ENCODE results near the gene CRTAC1.
A peak's percentile ranks its signal among the peaks of the same experiment; 100 is the strongest.

Gene CRTAC1

DNA sequence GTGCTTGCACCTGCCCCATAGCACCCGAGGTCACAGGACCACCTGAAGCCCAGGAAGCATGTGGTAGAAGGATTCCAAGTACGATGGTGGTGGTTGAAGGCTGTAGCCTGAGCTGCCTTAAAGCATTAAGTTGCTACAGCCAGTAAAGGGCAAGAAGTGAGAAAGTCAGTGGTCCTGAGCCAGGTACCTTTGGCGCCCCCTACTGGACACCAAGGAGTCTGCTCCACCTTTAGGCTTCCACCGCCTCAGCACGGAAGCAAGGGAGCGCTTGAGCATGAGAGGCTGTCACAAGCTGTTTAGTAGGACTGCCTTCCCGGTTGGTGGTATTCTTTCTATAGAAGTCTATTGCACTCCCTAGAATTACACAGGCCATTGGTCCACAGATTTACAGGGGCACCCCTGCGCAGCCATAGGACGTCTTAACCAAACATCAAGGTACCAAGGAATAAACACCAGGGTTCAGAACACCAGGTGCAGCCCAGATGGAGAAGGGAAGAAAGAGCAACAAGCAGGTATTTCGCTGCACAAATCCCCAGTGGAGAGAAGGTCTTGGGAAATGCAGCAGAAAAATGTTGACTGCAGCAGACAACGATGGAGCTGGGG, 2.2 kb downstream of the CRTAC1 start:
- DNase-seq = peak; percentile 64 to 75

GRCh38 chr10:98023024-98023423, 7.4 kb downstream of the CRTAC1 start:
- DNase-seq = no peak

DNA sequence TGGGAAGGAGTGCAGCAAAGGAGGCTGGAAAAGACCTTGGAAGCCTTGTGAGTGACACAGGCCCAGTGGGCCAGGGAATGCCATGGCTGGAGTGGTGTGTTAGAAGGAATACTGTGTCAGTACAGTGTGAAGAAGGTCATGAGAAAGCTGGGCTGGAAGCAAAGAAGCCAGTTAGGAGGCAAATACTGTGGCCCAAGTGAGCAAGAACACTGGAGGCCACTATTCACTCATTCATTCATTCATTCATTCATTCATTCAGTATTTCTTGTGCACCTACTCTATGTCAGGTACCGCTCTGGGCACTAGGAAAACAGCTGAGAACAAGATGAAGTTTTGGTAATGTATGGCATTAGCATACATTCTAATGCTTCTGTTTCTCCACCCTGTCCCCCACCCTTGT, 9.6 kb downstream of the CRTAC1 start:
- no peak for DNase-seq

- no peak for DNase-seq
Measured at GRCh38 chr10:98020254-98020653, 10.2 kb downstream of the CRTAC1 start.

DNA sequence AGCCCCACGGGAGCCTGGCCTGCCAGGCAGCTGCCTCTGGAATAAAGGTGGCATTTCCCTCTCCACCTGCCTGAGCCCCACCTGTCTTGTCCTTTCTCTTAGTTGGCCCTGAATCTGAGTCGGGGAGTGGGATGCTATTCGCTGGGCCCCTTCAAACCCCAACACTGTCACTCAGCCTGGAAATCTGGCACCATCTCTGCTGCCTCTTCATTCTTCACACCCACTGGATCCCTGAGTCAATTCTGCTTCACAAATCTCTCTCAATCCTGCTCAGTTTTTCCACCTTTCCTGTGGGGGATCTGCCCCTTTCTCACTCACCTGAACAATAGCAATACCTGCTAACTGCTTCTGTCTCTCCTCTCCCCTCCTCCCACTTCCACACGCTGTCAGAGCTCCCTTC, 10.6 kb downstream of the CRTAC1 start:
- no peak for DNase-seq

DNA sequence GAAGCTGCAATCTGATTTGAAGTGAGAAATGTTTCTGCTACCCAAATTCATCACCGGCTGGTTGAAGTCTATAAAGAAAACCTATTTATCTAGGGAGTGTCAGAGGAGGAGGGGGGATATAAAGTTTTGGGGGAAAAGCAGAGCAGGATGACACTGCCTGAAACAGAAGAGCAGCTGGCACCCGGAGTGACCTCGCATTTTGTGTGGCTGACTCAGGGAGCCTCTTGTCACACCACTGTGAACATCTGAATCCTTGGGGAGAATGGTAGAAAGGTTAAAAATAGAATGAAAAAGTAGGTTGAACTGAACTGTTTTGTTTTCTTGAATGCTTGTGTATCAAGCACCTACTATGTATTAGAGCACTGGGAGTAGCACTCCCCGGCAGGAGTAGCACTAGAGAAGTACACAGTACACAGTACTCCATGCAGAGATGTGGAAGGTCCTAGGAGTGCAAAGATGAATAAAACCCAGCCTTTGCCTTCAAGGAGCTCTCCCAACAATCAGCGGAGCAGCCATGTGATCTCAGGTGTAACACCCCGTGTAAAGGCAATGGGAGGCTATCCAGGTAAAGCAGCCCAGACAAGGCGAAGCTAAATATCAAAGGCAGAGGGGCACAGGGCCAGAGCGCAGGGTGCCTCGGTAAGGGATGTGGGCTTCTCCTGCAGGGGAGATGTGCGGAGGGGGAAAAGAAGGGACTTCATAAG, 13.5 kb downstream of the CRTAC1 start:
- DNase-seq = no peak

DNA sequence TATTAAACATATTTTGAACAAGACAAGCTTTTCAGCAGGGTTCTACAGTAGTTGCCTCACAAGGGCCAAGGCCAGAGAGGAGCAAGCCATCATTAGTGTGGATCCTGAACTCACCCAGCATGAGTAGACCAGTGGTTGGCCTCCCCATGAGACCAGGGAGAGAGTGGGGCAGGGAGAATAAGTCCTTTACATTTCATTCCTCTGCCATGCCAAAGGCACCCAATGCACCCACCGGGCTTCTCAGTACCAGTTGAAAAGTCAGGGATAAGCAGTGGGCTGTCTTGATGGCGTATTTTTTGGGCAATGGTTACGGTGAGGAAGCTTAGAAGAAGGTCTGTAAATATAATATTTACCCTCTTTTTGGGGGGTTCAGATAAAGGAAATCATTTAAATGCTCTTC, 16.6 kb downstream of the CRTAC1 start:
- no peak for DNase-seq

DNA sequence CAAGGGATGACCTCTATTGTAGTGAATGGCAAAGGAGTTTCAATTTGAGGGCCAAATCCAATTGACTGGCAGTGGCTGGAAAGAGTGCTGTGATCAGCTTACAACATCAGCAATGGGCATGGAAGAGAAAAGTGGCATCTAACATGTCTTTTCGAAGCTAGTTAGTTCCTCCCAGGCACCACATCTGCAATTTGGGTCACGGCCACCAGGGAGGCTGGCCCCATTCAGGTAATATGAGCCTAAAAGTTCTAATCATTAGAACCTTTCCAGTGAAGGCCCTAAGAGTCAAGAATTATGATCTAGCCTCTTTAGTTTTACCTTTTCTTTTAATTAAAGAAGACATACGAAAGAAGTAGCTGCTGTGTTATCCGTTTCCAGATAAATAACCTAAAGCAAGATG, 17.3 kb downstream of the CRTAC1 start:
- no peak for DNase-seq

GRCh38 chr10:98012644-98013043, 17.8 kb downstream of the CRTAC1 start:
- DNase-seq = no peak

DNA sequence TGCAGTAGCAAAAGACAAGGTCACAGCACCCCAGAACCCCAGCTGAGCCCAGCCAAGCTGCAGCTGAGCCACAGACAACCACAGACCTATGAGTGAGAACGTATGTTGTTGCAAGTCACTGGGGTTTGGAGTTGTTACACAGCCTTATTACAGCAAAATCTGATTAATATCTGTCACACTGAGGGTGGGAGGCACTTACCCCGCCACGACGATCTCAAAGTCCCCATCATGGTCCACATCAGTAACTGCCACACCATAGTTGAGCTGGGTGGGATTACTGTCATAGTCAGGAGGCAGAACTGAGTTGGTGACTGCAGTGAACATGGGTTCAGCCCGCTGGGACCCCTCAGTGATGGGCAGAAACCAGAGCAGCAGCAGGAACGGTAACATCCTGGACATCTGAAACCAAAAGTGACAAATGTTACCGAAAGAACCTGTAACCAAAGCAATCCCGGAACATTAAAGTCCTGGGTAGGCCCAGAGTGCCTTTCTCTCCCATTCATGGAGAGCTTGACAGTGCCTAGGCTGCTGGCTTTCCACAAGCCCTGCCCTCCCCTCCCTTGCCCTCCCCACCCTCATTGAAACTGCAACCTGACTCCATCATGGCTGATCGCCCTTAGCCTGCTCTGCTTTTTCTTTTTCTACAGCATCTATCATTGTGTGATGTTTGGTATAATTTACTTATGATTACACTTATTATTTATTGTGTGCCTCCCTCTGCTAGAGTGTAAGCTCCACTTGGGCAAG, 19.3 kb downstream of the CRTAC1 start:
- no peak for DNase-seq

DNA sequence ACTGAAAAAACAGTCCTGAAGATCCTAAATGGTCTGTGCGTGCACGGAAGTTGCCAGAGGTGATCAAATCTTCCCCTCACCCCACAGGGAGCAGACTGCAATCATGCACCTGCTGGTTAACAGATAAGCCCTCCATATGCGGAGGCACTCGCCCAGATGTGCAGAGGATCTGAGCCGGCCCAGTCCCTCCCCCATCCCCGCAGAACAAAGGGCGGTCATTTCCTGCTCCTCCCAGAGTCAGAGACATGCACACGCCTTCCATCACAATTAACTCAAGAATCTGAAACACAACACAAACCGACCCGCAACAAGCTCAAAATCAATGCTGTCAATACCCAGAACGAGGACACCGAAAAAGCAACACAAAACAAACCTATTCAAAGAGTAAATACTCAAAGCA, 24.2 kb downstream of the CRTAC1 start:
- no peak for DNase-seq

GRCh38 chr10:98001736-98002135, 28.7 kb downstream of the CRTAC1 start:
- no peak for DNase-seq

- no peak for DNase-seq
Measured at GRCh38 chr10:98000346-98000745, 30.1 kb downstream of the CRTAC1 start.

GRCh38 chr10:97999923-98000248, 30.5 kb downstream of the CRTAC1 start:
- DNase-seq = no peak

GRCh38 chr10:97999066-97999922, 31.1 kb downstream of the CRTAC1 start:
- DNase-seq = no peak

DNA sequence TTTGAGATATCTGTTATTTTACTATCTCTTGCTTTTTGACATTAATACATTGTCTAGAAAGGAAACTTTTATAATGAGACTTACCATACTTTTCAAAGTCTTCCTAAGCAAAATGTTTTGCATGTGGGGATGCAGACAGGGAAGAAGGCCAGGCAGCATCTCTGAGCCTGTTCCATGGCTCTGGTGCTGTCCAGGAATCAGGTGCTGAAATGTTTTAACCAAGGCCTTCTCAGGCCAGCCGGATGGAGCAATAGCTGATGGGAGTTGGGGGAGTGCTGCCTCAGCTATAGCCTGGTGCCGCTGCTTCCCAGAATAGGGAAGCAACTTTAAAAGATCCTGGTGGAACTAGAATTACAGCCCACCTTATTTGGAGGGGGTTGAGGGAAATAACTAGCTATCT, 38.5 kb downstream of the CRTAC1 start:
- no peak for DNase-seq

DNA sequence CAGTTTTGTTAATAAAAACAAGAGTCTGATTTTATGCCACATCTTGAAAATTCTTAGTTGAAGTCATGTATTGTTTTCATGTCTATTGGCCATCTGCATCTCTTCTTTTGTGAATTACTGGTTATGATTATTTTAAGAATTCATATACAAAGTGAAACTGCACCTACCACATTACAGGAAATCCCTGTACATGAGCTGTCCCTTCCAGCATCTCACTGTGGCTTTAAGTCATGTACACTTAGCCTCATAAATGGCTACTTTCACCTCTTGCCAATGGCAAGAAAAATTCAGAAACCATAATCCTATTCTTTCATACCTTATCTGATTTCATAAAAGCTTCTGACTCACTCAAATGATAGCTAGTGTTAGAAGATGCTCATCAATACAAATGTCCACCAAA, 48.6 kb downstream of the CRTAC1 start:
- no peak for DNase-seq

GRCh38 chr10:97977673-97978072, 52.7 kb downstream of the CRTAC1 start:
- no peak for DNase-seq

DNA sequence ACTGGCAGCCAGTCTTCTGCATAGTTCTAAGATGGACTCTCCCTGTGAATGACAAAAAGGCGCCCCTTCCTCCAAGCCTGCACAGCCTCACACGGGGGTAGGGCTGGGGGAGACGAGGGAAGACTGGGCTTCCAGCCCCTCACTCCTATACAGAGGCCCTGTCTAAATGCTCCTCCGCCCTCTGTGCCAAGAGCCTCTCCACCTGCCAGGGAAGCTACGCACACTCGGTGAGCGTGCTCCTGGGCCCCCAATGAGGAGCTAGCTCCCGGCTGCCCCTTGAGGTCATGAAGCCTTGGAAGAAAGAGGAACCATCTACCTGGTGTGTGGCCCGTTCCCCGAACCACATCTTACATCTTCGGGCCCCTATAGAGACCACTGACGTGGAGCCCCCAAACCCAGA, 54.8 kb downstream of the CRTAC1 start:
- DNase-seq = no peak

- no peak for DNase-seq
Measured at GRCh38 chr10:97974526-97975525, 55.6 kb downstream of the CRTAC1 start.

GRCh38 chr10:97974100-97974499, 56.3 kb downstream of the CRTAC1 start:
- no peak for DNase-seq

DNA sequence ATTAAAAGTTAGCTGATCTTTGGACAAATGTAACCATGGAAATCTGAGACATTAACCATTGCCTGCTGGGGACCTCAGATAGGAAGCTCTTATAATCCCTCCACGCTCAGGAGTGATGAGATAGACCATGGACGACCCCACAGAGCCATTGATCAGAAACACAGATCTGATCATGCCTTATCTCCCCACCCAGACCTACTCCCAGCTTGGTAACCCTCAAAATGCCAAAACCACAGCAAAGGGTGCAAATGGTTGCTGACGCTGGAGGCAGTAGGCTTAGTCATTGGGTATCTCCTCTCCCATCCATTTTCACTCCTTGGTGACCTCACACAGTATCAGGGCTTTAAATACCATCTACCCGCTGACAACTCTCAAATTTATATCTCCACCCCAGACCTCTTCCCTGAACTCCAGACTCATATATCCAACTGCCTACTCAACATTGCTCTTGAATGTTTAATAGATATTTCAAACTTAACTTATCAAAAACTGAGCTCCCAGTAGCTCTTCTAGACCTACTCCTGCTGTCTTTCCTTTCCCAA, 60.8 kb downstream of the CRTAC1 start:
- DNase-seq = no peak

Measured in activated CD4-positive, alpha-beta T cell treated with anti-CD3 and anti-CD28 coated beads, Interleukin-2, amount 50 U/mL, for 48 hours (primary cell).